MCF 10A (cell line): ENCODE measurements around the gene TMEM132D. TPM values are rescaled to one million over a fixed set of nuclear protein-coding genes. Genes with fewer than 3 reads are reported as not detected.
"Not testable (repeated sequence)": the region's sequence is repeated elsewhere in the genome, so short reads cannot be mapped to it uniquely, and the experiment has no call there.

Experiments used
- BruUV-seq: library from RNA; stranded (reverse); fragments of 400-500 nt; replicated peaks from 2 replicates; lab custom pipeline; 2021; lab: Mats Ljungman, UMichigan
- CTCF ChIA-PET: fragments of 300-600 bp; sonication (Branson Sonifier 250); formaldehyde crosslinking; extraction: SDS; loops from one replicate; lab custom pipeline; 2021; ENCODE audit warnings: antibody characterized with exemption, inconsistent platforms; lab: Yijun Ruan, JAX
- POLR2A ChIA-PET: fragments of 300-600, 350-650 bp; sonication (Branson Sonifier 250); formaldehyde crosslinking; extraction: SDS; loops from one replicate; lab custom pipeline; 2020; ENCODE audit warnings: antibody characterized with exemption, inconsistent platforms; lab: Yijun Ruan, JAX
- DNase-seq: peaks from one replicate; pipeline ENCODE4 v3.0.0-alpha.2; 2018; ENCODE audit not compliant: unreplicated experiment
- H3K27ac Mint-ChIP-seq: one replicate; pipeline ENCODE4 v1.8.0; 2022; ENCODE audit warnings: mild to moderate bottlenecking, low read depth, mixed read lengths; ENCODE audit not compliant: unreplicated experiment
- H3K27me3 Mint-ChIP-seq: one replicate; pipeline ENCODE4 v1.8.0; 2022; ENCODE audit warnings: mixed read lengths; ENCODE audit not compliant: insufficient read depth, unreplicated experiment
- H3K36me3 Mint-ChIP-seq: one replicate; pipeline ENCODE4 v1.8.0; 2022; ENCODE audit warnings: mild to moderate bottlenecking, moderate library complexity, mixed read lengths; ENCODE audit not compliant: insufficient read depth, unreplicated experiment
- H3K4me1 Mint-ChIP-seq: one replicate; pipeline ENCODE4 v1.8.0; 2022; ENCODE audit warnings: mixed read lengths; ENCODE audit not compliant: insufficient read depth, unreplicated experiment
- H3K4me3 Mint-ChIP-seq: one replicate; pipeline ENCODE4 v1.8.0; 2022; ENCODE audit warnings: mild to moderate bottlenecking, moderate library complexity, mixed read lengths; ENCODE audit not compliant: unreplicated experiment
- H3K9me3 Mint-ChIP-seq: one replicate; pipeline ENCODE4 v1.8.0; 2022; ENCODE audit warnings: mixed read lengths; ENCODE audit not compliant: unreplicated experiment
- intact Hi-C: fragments of 100-400 bp; cut with micrococcal nuclease; formaldehyde crosslinking; loops from 2 replicates; pipeline ENCODE4 v1.14.1; 2022
- total RNA-seq: library from RNA; stranded (reverse); gene quantifications from 2 replicates; pipeline ENCODE4 v1.2.3, GENCODE V29; 2022
- TF ChIP-seq, protein P1 (sequence below): fragments of 200-600 bp; IDR thresholded peaks from one replicate; pipeline ENCODE4 v1.8.0; 2022; ENCODE audit warnings: antibody characterized with exemption, mild to moderate bottlenecking; ENCODE audit not compliant: unreplicated experiment

The TMEM132D gene
- total RNA-seq, 1 experiment from 2014 or later, result not detected

DNA sequence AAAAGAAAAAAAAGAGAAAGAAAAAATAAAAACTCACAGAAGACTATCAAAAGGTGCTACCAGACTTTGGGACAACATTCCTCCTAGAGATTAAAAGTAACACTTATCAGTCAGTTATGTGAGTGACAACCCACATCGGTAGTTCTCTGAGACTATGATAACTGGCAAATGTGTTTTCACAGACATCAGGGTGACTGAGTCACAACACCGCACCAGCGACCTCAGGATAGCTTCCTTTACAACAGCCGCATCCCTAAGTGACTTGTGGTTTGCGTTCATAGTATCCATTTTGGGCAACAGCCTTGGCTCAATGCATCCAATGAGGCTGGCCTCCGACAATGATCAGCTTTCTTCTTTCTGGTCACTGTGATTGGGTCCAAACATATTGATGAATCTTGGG, 359.1 kb downstream of the TMEM132D start:
- no peaks in the 10 kb centered on the region for H3K27me3 Mint-ChIP-seq
- no TSS peak for BruUV-seq
- H3K4me3 Mint-ChIP-seq, result no peak overlapping the region
- ChIA-PET CTCF (interaction anchor here (0.7 kb wide), 1 partner anchor 20 kb away, joined by 4 read pairs; no protein-coding TSS in a partner anchor), POLR2A (interaction anchor here (0.7 kb wide), 1 partner anchor 112 kb away, joined by 3 read pairs; no protein-coding TSS in a partner anchor)
- H3K9me3 Mint-ChIP-seq, result peaks cover 8% of the 10 kb centered on the region
- intact Hi-C loops, result no loop called here
- H3K36me3 Mint-ChIP-seq, result no peaks in the 10 kb centered on the region
- TF ChIP-seq, protein P1, sequence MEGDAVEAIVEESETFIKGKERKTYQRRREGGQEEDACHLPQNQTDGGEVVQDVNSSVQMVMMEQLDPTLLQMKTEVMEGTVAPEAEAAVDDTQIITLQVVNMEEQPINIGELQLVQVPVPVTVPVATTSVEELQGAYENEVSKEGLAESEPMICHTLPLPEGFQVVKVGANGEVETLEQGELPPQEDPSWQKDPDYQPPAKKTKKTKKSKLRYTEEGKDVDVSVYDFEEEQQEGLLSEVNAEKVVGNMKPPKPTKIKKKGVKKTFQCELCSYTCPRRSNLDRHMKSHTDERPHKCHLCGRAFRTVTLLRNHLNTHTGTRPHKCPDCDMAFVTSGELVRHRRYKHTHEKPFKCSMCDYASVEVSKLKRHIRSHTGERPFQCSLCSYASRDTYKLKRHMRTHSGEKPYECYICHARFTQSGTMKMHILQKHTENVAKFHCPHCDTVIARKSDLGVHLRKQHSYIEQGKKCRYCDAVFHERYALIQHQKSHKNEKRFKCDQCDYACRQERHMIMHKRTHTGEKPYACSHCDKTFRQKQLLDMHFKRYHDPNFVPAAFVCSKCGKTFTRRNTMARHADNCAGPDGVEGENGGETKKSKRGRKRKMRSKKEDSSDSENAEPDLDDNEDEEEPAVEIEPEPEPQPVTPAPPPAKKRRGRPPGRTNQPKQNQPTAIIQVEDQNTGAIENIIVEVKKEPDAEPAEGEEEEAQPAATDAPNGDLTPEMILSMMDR, result no peak
- no peak overlapping the region for H3K27ac Mint-ChIP-seq
- no peaks in the 10 kb centered on the region for H3K4me1 Mint-ChIP-seq
- DNase-seq, result no peak

DNA sequence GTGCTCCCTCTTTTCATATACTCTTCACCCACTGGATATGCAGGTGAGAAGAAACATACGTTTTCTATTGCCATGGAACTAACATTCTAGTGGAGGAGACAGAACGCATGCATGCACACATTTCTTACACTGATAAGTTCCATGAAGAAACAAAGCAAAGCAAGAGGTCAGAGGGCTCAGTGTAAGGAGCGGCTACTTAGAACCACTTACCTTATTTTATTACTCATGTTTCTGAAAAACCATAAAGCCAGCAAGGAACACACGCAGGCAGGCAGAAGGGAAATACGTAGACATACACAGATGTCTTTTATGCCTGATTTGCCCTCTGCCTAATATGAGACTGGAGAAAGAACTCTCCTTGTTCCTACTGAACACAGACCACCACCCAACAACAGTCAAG, 362.9 kb downstream of the TMEM132D start:
- H3K4me1 Mint-ChIP-seq, result no peaks in the 10 kb centered on the region
- peaks cover 15% of the 10 kb centered on the region for H3K9me3 Mint-ChIP-seq
- TF ChIP-seq, protein P1, result no peak
- no peak for DNase-seq
- H3K36me3 Mint-ChIP-seq, result no peaks in the 10 kb centered on the region
- H3K27me3 Mint-ChIP-seq, result no peaks in the 10 kb centered on the region
- intact Hi-C loops, result no loop called here
- ChIA-PET POLR2A (no interaction called here), CTCF (interaction anchor here (0.7 kb wide), 1 partner anchor 39 kb away, joined by 3 read pairs; no protein-coding TSS in a partner anchor)
- H3K27ac Mint-ChIP-seq, result no peak overlapping the region
- no TSS peak for BruUV-seq
- H3K4me3 Mint-ChIP-seq, result no peak overlapping the region

DNA sequence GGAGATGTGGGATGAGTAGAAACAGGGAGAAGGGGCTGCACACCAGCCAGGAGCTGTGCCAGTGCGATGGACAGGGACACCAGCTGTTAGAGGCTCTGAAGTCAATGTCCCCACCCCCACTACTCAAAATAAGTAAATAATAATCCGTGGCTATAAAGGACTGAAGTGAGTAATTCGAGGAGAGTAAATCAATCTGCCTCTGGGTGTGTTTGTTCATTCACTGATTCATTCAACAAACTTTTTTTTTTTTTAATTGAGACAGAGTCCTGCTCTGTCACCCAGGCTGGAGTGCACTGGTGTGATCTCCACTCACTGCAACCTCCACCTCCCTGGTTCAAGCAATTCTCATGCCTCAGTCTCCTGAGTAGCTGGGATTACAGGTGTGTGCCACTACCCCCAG, 363.6 kb downstream of the TMEM132D start:
- ChIA-PET POLR2A (interaction anchor here (0.7 kb wide), 1 partner anchor 17 kb away, joined by 3 read pairs; no protein-coding TSS in a partner anchor), CTCF (interaction anchor here (0.6 to 0.7 kb wide), 2 partner anchors 38 to 298 kb away, joined by 3 to 4 read pairs; no protein-coding TSS in a partner anchor)
- intact Hi-C loops, result no loop called here
- TF ChIP-seq, protein P1, result no peak
- H3K4me3 Mint-ChIP-seq, result no peak overlapping the region
- BruUV-seq, result no TSS peak
- H3K27ac Mint-ChIP-seq, result no peak overlapping the region
- no peaks in the 10 kb centered on the region for H3K27me3 Mint-ChIP-seq
- peaks cover 5% of the 10 kb centered on the region for H3K4me1 Mint-ChIP-seq
- DNase-seq, result no peak
- H3K9me3 Mint-ChIP-seq, result peaks cover 22% of the 10 kb centered on the region
- H3K36me3 Mint-ChIP-seq, result no peaks in the 10 kb centered on the region

DNA sequence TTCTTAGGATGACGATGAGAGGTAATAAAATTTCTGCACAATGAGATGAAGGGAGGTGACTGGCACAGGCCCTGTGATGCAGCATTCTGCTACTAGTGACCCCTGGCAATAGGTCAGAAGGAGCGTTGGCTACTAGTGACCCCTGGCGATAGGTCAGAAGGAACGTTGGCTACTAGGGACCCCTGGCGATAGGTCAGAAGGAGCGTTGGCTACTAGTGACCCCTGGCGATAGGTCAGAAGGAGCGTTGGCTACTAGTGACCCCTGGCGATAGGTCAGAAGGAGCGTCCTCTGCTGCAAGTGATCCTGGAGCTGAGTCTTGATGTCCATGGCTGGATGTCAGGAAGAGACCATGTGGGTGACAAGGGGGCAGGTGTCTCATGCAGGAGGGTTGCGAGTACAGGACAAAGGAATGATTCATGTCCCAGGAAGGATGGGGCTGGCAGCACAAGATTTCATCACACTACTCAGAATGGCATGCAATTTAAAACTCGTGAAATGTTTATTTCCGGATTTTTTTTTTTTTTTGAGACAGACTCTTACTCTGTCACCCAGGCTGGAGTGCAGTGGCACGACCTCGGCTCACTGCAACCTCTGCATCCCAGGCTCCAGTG, 365.0 kb downstream of the TMEM132D start:
- BruUV-seq, POLR2A ChIA-PET, intact Hi-C loops, H3K4me3 Mint-ChIP-seq, H3K27me3 Mint-ChIP-seq, H3K4me1 Mint-ChIP-seq, H3K36me3 Mint-ChIP-seq, H3K27ac Mint-ChIP-seq: not testable (repeated sequence)
- peak; percentile 59 for DNase-seq
- H3K9me3 Mint-ChIP-seq, result peaks cover 28% of the 10 kb centered on the region
- CTCF ChIA-PET, result interaction anchor here (0.6 kb wide), 1 partner anchor 767 kb away, joined by 3 read pairs; no protein-coding TSS in a partner anchor
